HEK293T (cell line): Measurements from ENCODE around the gene DEDD2.

Source experiments
- BHLHE40 ChIP-seq: fragments of 450-650 bp; IDR thresholded peaks from 2 replicates; pipeline ENCODE4 v1.6.1; 2016; ENCODE audit warnings: mild to moderate bottlenecking, moderate library complexity, borderline replicate concordance
- ELF4 ChIP-seq: fragments of 450-650 bp; IDR thresholded peaks from 2 replicates; pipeline ENCODE4 v1.6.1; 2017; ENCODE audit warnings: antibody characterized with exemption
- FOXK2 ChIP-seq: fragments of 450-650 bp; IDR thresholded peaks from 2 replicates; pipeline ENCODE4 v1.6.1; 2016; ENCODE audit warnings: mild to moderate bottlenecking
- FOXM1 ChIP-seq: fragments of 450-650 bp; IDR thresholded peaks from 2 replicates; pipeline ENCODE4 v1.6.1; 2017; ENCODE audit warnings: mild to moderate bottlenecking, borderline replicate concordance
- NFRKB ChIP-seq: fragments of 450-650 bp; IDR thresholded peaks from 2 replicates; pipeline ENCODE4 v1.6.1; 2016; ENCODE audit warnings: mild to moderate bottlenecking, moderate library complexity
- SP1 ChIP-seq: fragments of 450-650 bp; IDR thresholded peaks from 2 replicates; pipeline ENCODE4 v1.6.1; 2017

DNA sequence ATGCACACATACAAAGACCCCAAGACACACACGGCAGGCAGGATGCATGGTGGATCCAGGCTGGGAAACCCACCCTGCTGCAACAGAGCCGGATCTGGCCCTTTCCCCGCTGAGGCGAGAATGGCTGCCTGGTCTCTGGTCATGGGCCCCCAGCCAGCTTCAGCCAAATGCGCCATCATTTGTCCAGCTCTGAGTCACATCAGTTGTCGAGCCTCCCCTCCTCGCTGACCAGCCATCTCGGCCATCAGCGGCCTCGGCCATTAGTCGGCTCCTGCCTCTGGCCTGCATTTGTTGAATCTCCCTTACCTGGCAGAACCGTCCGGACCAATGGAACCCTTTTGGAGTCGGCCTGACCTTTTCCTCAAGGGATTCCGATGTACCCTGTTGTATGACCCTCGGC lies 46.8 kb downstream of the DEDD2 start:
- TF ChIP-seq FOXK2 (no peak), SP1 (no peak), FOXM1 (no peak), BHLHE40 (no peak), NFRKB (no peak), ELF4 (no peak)
